Muscle layer of duodenum (tissue), 2 donors: ENCODE measurements around the gene LONP2.
A peak's percentile ranks its signal among the peaks of the same experiment; 100 is the strongest.
"Not testable (repeated sequence)": the region's sequence is repeated elsewhere in the genome, so short reads cannot be mapped to it uniquely, and the experiment has no call there.

Experiments used
- H3K27ac ChIP-seq: one replicate; pipeline ENCODE4 v1.7.0; 2013; ENCODE audit warnings: mild to moderate bottlenecking, low read length
- H3K27me3 ChIP-seq: one replicate; pipeline ENCODE4 v1.7.0; 2013; ENCODE audit warnings: low read depth, mild to moderate bottlenecking, control low read depth, low read length
- H3K36me3 ChIP-seq, 2 donors: one replicate each; pipeline ENCODE4 v1.7.0; 2013; ENCODE audit warnings: low read length in 2 of 2, control low read depth in 1 of 2, mild to moderate bottlenecking in 1 of 2; ENCODE audit not compliant: insufficient read depth in 2 of 2, control insufficient read depth in 1 of 2
- H3K4me1 ChIP-seq, 2 donors: one replicate each; pipeline ENCODE4 v1.7.0; 2013; ENCODE audit warnings: low read length in 2 of 2, mild to moderate bottlenecking in 2 of 2, control low read depth in 1 of 2, moderate library complexity in 1 of 2; ENCODE audit not compliant: insufficient read depth in 2 of 2, control insufficient read depth in 1 of 2
- H3K4me3 ChIP-seq, 2 donors: one replicate each; pipeline ENCODE4 v1.7.0; 2013; ENCODE audit warnings: low read length in 2 of 2, low read depth in 1 of 2, mild to moderate bottlenecking in 1 of 2
- H3K9me3 ChIP-seq, 2 donors: one replicate each; pipeline ENCODE4 v1.7.0; 2013; ENCODE audit warnings: low read length in 2 of 2, control low read depth in 1 of 2, mild to moderate bottlenecking in 1 of 2; ENCODE audit not compliant: control insufficient read depth in 1 of 2
- donor health status: healthy.

Gene LONP2

GRCh38 chr16:48291754-48292153 lies 47.7 kb downstream of the LONP2 start:
- no peaks in the 10 kb centered on the region for H3K27me3 ChIP-seq
- H3K4me3 ChIP-seq, result no peak overlapping the region
- H3K27ac ChIP-seq, result no peak overlapping the region
- no peaks in the 10 kb centered on the region for H3K4me1 ChIP-seq
- peaks cover 0 to 10% of the 10 kb centered on the region in 2 donors for H3K9me3 ChIP-seq
- peaks cover 26 to 38% of the 10 kb centered on the region in 2 donors for H3K36me3 ChIP-seq

GRCh38 chr16:48292452-48292851 lies 48.4 kb downstream of the LONP2 start:
- no peak overlapping the region for H3K4me3 ChIP-seq
- peaks cover 19 to 36% of the 10 kb centered on the region in 2 donors for H3K36me3 ChIP-seq
- H3K27ac ChIP-seq, result no peak overlapping the region
- no peaks in the 10 kb centered on the region for H3K4me1 ChIP-seq
- no peaks in the 10 kb centered on the region for H3K27me3 ChIP-seq
- H3K9me3 ChIP-seq, result peaks cover 0 to 4% of the 10 kb centered on the region in 2 donors

DNA sequence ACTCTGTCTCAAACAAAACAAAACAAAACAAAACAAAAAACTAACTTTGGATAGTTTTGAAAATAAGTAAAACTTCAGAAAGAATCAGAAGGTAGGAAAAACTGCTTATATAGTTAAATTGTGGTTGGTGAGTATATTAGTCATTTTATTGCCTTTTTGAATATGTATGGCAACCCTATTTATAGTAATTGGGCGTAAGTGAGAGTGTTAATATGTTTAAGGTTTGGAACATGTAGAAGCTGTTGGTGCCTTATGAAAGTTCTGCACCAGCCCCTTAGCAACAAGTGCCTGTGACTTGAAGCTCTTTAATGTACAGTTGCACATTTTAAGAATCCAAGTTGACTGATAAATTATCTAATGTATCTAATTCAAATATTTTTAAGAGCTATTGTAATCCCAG lies 50.6 kb downstream of the LONP2 start:
- Histone ChIP-seq H3K9me3 (no peaks in the 10 kb centered on the region), H3K27me3 (no peaks in the 10 kb centered on the region), H3K4me1 (no peaks in the 10 kb centered on the region), H3K36me3 (peaks cover 19 to 46% of the 10 kb centered on the region in 2 donors), H3K27ac (no peak overlapping the region), H3K4me3 (no peak overlapping the region)

DNA sequence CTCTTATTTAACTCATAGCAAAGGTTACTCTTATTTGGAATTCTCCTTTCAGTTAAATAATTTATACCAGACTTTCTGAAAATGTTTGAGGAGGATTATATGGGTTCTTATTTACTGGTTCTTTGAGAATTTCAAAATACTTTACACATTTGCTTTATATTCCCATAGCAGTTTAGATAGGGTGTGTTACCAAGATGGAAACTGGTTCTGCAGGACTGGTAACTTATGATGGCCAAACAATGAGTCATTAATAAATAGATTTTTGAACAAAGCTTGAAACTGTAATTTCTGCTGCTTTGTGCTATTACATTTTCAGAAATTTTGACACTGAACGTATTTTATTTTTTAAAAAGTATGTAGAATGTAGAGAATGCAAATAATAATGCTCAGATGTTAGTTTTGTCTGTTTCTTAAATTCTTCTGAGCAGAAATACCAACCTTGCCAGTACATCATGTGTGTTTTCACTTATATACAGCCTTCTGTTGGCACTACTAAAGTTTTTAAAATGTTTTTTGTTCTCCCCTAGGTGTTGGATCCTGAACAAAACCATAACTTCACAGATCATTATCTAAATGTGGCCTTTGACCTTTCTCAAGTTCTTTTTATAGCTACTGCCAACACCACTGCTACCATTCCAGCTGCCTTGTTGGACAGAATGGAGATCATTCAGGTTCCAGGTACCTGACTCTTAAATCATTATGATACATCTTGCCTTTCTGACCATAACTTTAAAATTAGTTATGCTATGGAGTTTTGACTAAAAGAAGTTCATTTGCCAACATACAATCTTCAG lies 51.6 kb downstream of the LONP2 start:
- peaks cover 27 to 48% of the 10 kb centered on the region in 2 donors for H3K36me3 ChIP-seq

DNA sequence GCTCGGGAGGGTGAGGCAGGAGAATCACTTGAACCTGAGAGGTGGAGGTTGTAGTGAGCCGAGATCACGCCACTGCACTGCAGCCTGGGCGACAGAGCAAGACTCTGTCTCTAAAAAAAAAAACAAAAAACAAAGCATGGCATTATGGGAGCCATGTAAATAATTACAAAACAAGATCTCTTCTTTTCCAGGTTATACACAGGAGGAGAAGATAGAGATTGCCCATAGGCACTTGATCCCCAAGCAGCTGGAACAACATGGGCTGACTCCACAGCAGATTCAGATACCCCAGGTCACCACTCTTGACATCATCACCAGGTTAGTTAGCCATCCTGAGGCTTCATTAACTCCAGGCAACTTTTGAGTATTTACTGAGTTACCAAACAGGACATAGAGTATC lies 55.4 kb downstream of the LONP2 start:
- Histone ChIP-seq H3K4me1 (no peaks in the 10 kb centered on the region), H3K9me3 (no peaks in the 10 kb centered on the region), H3K27me3 (no peaks in the 10 kb centered on the region), H3K36me3 (peaks cover 48 to 59% of the 10 kb centered on the region in 2 donors), H3K27ac (no peak overlapping the region), H3K4me3 (no peak overlapping the region)

More for the DNA sequence above, 51.6 kb downstream of the LONP2 start:
- no peak overlapping the region for H3K4me3 ChIP-seq
- H3K9me3 ChIP-seq, result no peaks in the 10 kb centered on the region
- no peaks in the 10 kb centered on the region for H3K4me1 ChIP-seq
- H3K27me3 ChIP-seq, result no peaks in the 10 kb centered on the region
- no peak overlapping the region for H3K27ac ChIP-seq

- Histone ChIP-seq H3K4me3 (no peak overlapping the region), H3K27ac (no peak overlapping the region), H3K4me1 (no peaks in the 10 kb centered on the region), H3K27me3 (no peaks in the 10 kb centered on the region), H3K9me3 (no peaks in the 10 kb centered on the region), H3K36me3 (peaks cover 50 to 64% of the 10 kb centered on the region in 2 donors)
Measured at GRCh38 chr16:48300391-48300856, 56.3 kb downstream of the LONP2 start.

- Histone ChIP-seq H3K4me3 (no peak overlapping the region), H3K27ac (no peak overlapping the region), H3K4me1 (no peaks in the 10 kb centered on the region), H3K9me3 (peaks cover 3 to 36% of the 10 kb centered on the region in 2 donors), H3K27me3 (no peaks in the 10 kb centered on the region), H3K36me3 (peaks cover 24 to 75% of the 10 kb centered on the region in 2 donors)
Measured at GRCh38 chr16:48308535-48308934, 64.4 kb downstream of the LONP2 start.

- H3K36me3 ChIP-seq, result peaks cover 20 to 62% of the 10 kb centered on the region in 2 donors
Measured at GRCh38 chr16:48310908-48311641, 67.0 kb downstream of the LONP2 start.

GRCh38 chr16:48313905-48314304 lies 69.8 kb downstream of the LONP2 start:
- not testable (repeated sequence) for H3K4me3 ChIP-seq, H3K27ac ChIP-seq, H3K4me1 ChIP-seq, H3K27me3 ChIP-seq
- Histone ChIP-seq H3K36me3 (peaks cover 7 to 43% of the 10 kb centered on the region in 2 donors), H3K9me3 (peaks cover 3 to 37% of the 10 kb centered on the region in 2 donors)

More at GRCh38 chr16:48310908-48311641, 67.0 kb downstream of the LONP2 start:
- peak overlapping the region in 1 of 2 donors; percentile 8 for H3K4me3 ChIP-seq
- H3K27ac ChIP-seq, result no peak overlapping the region
- H3K27me3 ChIP-seq, result no peaks in the 10 kb centered on the region
- H3K4me1 ChIP-seq, result no peaks in the 10 kb centered on the region
- peaks cover 3 to 37% of the 10 kb centered on the region in 2 donors for H3K9me3 ChIP-seq

DNA sequence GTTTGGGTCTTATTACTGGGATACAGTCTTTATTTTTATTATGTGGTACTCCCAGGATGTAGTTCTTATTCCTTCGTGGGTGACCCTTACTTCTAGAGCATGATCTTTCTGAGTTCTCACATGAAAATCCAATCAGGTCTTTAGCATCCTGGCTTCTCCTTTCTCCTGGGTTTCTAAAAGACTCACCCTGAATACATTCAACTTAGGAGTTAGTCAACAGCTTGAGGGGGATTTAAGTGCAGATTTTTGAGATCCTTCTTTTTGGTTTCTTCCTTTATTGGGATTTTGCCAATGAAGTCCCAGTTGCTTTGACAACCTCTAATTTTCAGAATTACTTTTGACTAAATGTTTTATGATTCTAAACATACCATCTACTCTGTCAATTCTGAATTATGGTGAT lies 72.9 kb downstream of the LONP2 start:
- no peak overlapping the region for H3K4me3 ChIP-seq
- peaks cover 4 to 11% of the 10 kb centered on the region in 2 donors for H3K4me1 ChIP-seq
- H3K27me3 ChIP-seq, result no peaks in the 10 kb centered on the region
- H3K9me3 ChIP-seq, result peaks cover 0 to 12% of the 10 kb centered on the region in 2 donors
- no peak overlapping the region for H3K27ac ChIP-seq
- peaks cover 7 to 15% of the 10 kb centered on the region in 2 donors for H3K36me3 ChIP-seq

- H3K36me3 ChIP-seq, result peaks cover 4 to 7% of the 10 kb centered on the region in 2 donors
- no peak overlapping the region for H3K4me3 ChIP-seq
- H3K27me3 ChIP-seq, result no peaks in the 10 kb centered on the region
- peaks cover 0 to 4% of the 10 kb centered on the region in 2 donors for H3K9me3 ChIP-seq
- peaks cover 4 to 11% of the 10 kb centered on the region in 2 donors for H3K4me1 ChIP-seq
- no peak overlapping the region for H3K27ac ChIP-seq
Measured at GRCh38 chr16:48317614-48318315, 73.7 kb downstream of the LONP2 start.
